ENCODE results near the gene SF3A2.

The SF3A2 gene

DNA sequence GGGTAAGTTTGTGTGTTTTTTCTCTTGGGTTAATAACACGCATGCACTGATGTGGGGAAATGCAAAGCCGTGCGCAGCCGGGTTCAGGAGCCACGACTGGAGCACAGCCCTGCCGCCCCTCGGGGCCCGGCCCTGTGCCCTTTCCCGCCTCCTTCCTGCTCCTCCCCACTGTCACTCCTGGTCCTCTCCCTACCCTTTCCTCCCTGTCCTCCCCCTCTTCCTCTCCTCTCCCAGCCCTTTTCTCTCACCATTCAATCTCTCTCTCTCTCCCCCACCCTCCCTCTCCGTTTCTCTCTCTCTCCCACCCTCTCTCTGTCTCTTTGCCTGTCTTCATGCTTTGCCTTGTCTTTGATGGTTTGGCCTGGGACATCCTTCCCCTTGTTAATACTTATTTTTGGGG is 27.6 kb upstream of the SF3A2 start:
- no peak for DNase-seq

DNA sequence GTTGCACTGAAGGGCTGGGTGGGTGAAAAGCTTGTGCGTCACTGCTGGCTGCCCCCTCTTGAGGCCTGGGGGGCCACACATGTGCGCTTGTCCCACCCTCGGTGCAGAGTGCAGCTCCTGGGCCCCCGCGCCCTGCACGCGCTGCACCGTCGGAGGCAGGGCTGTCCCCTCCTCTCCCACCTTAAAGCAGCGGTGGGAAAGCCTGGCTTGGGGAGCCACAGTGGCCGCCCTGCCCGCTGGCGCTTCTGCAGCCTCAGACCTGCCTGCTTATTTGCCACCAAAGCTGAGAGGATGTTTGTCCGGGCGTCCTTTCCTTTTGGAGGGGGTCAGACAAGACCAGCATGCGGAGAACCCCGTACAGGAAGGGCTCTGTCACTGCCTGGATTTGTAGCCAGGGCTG is 27.2 kb upstream of the SF3A2 start:
- no peak for DNase-seq

DNA sequence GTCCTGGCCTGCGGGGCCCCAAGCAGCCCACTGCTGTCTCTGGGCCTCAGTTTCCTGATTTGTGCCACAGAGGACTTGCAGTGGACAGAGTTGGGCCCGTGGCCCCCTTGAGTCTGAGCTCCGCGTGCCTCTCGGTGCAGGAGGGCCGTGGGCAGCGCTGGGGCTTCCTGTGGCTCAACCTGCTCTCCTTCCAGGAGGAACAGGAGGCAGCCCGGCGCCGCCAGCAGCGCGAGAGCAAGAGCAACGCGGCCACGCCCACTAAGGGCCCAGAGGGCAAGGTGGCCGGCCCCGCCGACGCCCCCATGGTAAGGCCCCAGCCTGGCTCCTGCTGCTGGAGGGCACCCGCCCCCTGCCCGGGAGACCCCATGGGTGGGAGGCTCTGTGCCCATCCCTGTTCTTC is 26.4 kb upstream of the SF3A2 start:
- no peak for DNase-seq

DNA sequence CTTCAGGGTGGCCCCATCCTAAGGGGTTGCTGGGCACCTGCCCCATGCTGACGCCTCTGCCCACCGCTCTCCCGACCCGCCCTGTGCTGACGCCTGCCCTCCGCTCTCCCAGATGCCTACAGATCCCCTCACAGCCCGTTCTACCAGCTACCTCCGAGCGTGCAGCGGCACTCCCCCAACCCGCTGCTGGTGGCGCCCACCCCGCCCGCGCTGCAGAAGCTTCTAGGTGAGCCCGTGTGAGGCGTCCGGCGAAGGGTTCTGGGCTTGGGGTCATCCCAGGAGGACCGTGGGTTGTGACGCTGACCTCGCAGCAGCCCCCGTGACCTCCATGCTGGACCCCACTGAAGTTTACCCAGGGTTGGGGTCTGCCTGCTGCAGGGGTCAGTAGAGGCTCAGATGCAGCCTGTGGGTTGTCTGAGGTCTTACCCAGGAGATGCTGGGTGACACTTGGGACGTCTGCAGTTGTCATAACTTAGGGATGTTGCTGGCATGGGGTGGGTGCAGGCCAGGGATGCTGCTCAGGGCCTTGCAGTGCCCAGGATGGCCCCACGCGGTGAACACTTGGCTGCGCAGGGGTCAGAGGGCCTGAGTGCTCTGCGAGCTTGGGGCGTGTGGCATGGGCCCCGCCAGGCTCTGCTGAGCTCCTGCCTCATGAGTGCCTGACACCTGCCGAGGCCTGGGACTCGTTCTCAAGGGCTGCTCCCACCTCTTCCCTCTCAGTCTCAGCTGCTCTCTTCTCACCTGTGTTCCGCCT is 25.5 kb upstream of the SF3A2 start:
- DNase-seq = no peak

DNA sequence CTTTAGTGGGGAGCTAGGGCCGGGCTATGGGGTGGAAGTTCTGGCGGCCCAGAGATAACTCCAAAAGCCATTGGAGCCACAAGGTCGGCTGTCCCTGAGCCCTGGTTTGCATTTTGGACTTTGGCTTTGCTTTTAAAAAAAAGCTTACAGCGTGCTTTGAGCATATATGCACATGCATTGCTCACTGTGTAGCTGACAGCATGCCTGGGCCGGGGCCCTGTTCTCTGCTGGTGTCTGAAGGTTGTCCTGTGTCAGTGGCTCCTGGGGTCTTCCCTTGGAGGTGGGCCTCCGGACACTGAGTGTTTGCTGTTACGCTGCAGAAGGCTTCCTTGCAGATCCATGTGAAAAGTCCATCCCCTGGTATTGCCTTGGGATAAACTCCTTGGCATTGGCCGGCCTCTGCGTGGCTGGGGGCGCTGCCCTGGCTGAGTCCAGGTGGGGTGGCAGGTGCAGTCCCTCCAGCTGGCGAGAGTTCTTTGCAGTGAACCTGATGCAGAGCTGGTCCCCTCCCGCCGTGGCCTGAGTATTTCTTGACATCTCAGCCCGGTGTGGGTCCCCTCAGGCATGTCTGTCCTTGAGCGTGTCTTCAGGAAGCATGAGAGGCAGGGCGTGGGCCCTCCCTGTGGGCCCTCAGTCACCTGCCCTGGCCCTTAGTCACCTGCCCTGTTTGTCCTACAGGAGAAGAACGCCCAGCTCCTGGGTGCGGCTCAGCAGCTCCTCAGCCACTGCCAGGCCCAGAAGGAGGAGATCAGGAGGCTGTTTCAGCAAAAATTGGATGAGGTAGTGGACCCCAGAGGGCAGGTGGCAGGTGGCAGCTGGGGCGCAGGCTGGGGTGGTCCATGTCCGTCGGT is 23.5 kb upstream of the SF3A2 start:
- DNase-seq = no peak

DNA sequence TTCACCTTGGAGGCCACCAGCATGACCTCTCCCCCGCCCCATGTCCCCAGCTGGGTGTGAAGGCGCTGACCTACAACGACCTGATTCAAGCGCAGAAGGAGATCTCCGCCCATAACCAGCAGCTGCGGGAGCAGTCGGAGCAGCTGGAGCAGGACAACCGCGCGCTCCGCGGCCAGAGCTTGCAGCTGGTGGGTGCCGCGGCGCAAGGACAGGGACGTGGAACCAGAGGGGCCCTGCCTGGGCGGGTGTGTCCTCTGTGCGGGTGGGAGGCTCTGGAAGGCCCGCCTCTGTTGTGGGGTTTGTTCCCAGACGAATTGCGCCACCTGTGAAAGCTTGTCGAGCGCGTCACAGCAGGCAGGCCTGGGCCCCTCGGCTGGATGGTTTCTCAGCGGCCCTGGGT is 22.8 kb upstream of the SF3A2 start:
- DNase-seq = no peak

DNA sequence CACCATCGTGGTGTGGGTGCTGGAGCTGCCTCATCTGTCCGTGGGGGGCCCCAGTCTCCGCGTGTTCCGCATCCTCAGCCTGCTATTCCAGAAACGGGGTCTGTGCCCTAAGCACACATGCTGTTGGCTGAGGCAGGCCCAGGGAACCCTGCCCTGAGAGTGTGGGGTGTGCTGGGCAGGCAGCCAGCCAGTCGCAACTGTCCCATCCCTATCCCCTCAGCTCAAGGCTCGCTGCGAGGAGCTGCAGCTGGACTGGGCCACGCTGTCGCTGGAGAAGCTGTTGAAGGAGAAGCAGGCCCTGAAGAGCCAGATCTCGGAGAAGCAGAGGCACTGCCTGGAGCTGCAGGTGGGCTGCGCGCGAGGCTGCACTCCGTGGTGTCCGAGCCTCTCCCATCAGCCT is 22.4 kb upstream of the SF3A2 start:
- no peak for DNase-seq

DNA sequence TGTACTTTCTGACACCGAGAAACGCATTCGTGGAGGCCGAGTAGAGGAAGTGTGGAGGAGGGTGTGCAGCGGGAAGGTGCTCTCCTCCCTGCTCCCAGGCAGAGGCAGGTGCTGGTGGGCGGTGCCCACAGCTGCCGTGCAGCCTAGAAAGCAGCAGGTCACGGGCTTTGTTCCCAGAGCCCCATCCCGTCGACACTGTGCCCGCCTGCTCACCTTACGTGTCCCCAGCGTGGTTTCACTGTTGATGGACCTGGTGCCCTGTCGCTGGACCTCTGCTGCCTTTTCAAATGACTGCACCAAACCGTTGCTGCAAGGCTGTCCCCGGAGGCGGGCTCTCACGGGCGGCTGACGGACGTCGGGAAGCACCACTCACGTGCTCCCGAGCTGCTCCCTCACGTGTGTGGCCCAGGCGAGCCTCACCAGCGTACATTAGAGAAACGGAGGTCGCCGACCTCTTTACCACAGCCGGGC is 21.3 kb upstream of the SF3A2 start:
- DNase-seq = no peak

DNA sequence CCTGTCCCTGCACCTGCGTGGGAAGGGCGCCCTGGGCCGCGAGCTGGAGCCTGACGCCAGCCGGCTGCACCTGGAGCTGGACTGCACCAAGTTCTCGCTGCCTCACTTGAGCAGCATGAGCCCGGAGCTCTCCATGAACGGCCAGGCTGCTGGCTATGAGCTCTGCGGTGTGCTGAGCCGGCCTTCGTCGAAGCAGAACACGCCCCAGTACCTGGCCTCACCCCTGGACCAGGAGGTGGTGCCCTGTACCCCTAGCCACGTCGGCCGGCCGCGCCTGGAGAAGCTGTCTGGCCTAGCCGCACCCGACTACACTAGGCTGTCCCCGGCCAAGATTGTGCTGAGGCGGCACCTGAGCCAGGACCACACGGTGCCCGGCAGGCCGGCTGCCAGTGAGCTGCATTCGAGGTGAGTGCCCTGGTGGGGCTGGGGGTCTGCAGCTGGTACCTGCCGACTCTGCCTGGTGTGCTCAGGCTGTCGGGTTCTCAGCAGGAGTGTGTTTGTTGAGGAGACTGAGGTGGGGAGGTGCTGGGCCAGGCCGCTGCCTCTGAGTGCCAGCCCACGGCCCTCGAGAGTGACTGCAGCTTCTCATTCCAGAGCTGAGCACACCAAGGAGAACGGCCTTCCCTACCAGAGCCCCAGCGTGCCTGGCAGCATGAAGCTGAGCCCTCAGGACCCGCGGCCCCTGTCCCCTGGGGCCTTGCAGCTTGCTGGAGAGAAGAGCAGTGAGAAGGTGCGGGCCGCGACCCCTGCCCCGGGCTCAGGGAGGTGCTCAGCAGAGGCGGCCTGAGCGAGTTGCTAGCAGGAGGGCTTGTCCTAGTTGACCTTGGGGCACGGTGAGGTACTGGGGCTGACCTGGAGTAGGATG is 20.0 kb upstream of the SF3A2 start:
- no peak for DNase-seq

DNA sequence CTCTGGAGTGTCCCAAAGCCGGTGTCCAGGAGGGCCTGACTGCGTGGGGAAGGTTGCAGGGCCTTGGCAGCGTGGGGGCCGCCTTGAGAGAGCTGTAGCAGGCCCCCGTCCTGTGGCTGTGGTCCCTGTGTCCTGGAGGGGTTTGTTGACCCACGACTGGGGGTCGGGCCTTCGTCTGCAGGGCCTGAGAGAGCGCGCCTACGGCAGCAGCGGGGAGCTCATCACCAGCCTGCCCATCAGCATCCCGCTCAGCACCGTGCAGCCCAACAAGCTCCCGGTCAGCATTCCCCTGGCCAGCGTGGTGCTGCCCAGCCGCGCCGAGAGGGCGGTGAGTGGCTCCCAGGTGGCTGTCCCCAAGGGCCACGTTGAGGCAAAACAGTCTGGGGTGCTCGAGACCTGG is 19.0 kb upstream of the SF3A2 start:
- DNase-seq = no peak

DNA sequence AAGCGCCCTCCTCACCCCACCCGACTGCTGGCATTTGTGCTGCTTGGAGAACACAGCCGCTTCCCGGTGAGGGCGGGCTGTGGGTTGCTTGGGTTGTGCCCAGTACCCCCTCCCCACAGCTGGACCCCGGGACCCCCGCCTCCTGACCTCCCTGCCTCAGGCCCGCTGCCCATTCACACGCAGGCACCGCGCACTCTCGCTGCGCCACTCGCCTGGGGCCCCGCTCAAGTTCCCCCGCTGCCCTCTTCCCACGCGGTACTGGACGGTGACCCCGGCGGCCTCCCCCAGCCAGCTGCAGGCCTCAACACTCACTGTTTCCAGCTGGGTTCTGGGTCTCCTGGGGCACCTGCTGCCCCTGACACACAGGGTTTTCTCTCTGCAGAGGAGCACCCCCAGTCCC is 16.9 kb upstream of the SF3A2 start:
- no peak for DNase-seq

DNA sequence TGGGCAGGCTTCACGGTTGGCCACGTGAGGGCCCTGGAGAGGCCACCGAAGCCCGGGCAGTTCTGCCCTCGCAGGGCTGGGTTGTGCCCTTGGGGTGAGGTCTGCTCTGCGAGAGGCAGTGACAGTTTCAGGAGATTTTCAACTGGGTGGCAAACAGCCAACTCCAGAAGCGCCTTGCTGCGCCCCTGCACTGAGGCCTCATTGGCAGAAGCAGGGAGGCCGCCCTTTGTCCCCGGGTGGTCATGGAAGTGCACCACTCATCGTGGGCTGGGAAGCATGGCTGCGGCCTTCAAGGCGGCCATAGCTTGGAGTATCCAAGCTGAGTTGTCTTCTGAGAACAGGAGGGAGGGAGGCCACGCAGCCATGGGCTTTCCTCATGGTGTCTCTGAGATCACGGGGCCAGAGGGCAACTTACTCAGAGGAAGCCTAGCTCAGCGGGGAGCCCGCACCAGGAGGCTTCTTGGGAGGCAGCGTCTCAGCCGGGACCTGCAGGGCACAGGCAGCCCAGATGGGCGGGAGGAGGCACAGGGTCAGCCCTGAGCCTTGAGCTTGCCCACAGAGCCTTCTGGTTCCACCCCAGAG is 15.3 kb upstream of the SF3A2 start:
- no peak for DNase-seq

DNA sequence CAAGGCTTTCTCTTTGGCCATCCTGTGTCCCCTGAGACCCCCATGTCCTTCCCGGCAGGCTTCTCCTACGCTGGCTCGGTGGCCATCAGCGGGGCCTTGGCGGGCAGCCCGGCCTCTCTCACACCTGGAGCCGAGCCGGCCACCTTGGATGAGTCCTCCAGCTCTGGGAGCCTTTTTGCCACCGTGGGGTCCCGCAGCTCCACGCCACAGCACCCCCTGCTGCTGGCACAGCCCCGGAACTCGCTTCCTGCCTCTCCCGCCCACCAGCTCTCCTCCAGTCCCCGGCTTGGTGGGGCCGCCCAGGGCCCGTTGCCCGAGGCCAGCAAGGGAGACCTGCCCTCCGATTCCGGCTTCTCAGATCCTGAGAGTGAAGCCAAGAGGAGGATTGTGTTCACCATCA is 14.7 kb upstream of the SF3A2 start:
- DNase-seq = no peak

DNA sequence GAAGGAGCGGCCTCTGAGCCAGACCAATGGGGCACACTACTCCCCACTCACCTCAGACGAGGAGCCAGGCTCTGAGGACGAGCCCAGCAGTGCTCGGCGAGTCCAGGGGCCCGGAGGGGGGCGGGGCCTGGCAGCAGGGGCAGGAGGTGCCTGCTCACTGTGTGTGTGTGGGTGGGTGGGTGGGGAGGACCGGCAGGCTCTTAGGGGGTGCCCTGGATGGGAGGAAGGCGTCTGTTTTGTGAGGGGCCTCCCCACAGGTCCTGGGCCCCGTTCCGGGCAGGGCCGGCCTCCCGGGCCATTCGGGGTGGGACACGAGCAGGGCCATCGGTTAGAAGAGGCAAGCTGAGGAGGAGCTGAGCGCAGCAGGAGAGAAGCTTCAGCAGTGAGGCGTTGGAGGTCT is 13.2 kb upstream of the SF3A2 start:
- no peak for DNase-seq

DNA sequence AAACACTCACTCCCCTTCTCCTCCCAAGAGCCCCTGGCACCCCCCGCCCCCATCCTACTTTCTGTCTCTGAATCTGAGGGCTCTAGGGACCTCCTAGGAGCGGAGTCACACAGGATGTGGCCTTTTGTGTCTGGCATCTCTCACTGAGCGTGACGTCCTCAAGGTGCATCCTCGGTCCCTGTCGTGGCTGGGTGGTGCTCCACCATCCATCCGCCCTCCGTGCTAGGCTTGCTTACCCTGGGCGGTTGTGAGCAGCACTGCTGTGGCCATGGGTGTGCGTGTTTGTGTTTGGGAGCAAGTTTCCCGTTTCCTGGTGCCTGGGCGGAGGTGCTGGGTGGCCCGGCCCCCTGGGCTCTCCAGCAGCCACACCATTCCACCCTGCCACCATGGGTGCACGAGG is 12.7 kb upstream of the SF3A2 start:
- DNase-seq = no peak

DNA sequence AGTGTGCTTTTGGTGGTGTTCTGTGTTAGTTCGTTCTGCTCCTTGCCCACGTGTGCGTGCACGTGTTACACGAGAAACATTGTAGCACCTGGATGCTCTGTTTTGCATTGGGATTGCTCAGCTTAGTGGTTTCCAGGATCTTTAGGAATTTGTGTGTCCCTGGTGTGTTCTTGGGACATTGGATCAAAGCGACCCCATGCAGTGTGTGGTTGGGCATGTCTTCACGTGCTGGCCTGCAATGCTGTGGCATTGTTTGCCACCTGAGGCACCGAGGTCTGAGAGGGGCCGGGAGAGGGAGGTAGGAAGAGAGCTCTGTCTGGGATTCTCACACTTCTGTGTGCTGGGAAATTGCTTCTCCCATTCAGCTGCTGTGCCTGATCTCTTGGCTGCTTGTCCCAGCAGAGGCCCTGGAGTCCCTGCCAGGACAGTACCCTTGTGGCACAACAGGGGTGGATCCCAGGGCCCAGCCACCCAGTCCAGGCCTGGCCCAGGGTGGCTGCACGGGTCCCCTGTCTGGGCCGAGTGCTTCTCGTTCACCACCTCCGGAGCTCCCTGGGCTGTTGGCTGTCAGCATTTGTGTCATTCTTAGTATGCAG is 11.8 kb upstream of the SF3A2 start:
- DNase-seq = no peak

DNA sequence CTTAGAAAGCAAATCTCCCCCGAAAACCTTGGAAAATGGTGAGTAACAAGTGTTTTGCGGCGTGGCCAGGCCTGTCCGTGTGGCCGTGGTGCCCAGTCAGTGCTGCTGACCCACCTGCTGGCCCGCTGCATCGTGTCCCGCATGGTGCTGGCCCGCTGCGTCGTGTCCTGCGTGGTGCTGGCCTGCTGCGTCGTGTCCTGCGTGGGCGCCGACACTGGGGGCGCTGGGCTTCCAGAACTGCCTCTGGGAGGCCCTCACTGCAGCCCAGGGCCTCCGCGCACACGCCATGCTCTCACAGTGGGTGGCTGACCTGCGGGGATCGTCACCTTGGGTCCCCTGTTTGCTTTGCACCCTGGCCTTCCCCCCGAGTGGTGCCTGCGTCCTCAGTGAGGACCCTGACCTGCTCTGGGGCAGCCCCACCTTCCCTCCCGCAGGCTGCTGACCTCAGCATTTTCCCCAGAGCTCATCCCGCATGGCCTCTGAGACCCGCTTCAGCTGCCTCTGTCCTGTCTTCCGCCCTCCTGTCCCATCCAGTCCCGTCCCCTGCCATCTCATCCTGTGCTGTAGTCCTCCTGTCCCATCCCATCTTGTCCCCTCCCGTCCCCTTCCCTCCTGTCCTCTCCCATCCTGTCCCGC is 11.1 kb upstream of the SF3A2 start:
- DNase-seq = no peak

DNA sequence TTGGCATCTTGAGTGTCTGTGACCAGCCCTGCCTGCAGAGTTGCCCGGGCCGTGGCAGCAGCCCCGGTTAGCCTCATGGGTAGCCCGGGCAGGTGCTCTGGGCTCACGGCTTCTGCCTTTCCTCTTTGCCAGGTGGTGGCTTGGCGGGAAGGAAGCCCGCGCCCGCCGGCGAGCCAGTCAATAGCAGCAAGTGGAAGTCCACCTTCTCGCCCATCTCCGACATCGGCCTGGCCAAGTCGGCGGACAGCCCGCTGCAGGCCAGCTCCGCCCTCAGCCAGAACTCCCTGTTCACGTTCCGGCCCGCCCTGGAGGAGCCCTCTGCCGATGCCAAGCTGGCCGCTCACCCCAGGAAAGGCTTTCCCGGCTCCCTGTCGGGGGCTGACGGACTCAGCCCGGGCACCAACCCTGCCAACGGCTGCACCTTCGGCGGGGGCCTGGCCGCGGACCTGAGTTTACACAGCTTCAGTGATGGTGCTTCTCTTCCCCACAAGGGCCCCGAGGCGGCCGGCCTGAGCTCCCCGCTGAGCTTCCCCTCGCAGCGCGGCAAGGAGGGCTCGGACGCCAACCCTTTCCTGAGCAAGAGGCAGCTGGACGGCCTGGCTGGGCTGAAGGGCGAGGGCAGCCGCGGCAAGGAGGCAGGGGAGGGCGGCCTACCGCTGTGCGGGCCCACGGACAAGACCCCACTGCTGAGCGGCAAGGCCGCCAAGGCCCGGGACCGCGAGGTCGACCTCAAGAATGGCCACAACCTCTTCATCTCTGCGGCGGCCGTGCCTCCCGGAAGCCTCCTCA is 10.4 kb upstream of the SF3A2 start:
- DNase-seq = no peak

DNA sequence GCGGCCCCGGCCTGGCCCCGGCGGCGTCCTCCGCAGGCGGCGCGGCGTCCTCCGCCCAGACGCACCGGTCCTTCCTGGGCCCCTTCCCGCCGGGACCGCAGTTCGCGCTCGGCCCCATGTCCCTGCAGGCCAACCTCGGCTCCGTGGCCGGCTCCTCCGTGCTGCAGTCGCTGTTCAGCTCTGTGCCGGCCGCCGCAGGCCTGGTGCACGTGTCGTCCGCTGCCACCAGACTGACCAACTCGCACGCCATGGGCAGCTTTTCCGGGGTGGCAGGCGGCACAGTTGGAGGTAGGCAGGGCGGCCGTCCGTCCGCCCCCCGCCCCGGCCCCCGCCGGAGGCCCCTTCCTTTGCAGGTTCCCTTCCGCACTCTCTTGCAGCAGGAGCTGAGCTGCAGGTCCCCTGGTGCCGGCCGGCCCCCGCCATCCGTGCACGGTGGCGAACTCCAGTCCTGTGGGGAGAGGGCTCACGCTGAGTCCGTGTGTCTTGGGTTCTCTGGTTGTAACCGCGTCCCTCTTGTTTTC is 9.7 kb upstream of the SF3A2 start:
- DNase-seq = no peak

DNA sequence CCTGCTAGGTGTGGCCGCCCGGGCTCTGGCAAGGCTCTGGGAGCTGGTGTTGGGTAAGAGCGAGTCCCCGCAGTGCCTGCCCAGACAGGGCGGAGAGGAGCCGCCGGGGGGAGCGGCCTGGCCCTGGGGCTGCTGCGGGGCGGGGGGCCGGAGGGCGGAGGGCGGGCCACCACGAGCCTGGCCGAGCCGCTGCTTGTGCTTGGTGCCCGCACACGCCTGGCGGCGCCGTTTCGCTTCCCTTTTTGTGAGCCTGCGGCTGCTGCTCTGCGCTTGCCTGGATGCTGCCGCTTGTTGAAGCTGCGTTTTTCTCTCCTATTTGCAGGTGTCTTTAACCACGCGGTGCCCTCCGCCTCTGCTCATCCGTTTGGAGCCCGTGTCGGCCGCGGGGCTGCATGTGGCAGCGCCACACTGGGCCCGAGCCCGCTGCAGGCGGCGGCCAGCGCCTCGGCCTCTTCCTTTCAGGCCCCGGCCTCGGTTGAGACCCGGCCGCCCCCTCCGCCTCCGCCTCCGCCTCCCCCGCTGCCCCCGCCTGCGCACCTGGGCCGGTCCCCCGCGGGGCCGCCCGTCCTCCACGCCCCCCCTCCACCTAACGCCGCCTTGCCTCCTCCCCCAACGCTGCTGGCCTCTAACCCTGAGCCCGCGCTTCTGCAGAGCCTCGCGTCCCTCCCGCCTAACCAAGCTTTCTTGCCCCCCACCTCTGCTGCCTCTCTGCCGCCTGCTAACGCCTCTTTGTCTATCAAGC is 9.0 kb upstream of the SF3A2 start:
- DNase-seq = no peak
